Dermis blood vessel endothelial cell (primary cell): ENCODE results near the gene FES. TPM values are rescaled to one million over a fixed set of nuclear protein-coding genes. Genes with fewer than 3 reads are reported as not detected.

Source experiments
- DNase-seq: peaks from one replicate; pipeline ENCODE4 v3.0.0; 2010
- total RNA-seq: library from RNA; depleted of rRNA; stranded (reverse); fragments of >200 nt; gene quantifications from 2 replicates; pipeline ENCODE4 v1.2.3, GENCODE V29; 2014

The FES gene
- total RNA-seq, 1 donor from 2014 or later, result 134 TPM

- DNase-seq, result no peak
Observed at GRCh38 chr15:90877315-90877714, 7.0 kb upstream of the FES start.

- DNase-seq, result no peak
Observed at GRCh38 chr15:90877996-90878395, 6.3 kb upstream of the FES start.

DNA sequence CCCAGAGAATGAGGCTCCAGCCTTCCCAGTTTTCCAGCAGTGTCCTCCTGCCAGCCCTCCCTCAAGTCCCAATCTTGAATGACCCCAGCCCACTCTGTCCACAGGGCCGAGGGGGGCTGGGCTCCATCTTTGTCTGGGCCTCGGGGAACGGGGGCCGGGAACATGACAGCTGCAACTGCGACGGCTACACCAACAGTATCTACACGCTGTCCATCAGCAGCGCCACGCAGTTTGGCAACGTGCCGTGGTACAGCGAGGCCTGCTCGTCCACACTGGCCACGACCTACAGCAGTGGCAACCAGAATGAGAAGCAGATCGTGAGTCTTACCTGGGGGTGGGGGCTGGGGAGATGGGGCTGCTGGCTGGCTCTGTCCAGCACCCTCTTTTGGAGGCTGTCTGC is 5.6 kb upstream of the FES start:
- DNase-seq, result no peak

DNA sequence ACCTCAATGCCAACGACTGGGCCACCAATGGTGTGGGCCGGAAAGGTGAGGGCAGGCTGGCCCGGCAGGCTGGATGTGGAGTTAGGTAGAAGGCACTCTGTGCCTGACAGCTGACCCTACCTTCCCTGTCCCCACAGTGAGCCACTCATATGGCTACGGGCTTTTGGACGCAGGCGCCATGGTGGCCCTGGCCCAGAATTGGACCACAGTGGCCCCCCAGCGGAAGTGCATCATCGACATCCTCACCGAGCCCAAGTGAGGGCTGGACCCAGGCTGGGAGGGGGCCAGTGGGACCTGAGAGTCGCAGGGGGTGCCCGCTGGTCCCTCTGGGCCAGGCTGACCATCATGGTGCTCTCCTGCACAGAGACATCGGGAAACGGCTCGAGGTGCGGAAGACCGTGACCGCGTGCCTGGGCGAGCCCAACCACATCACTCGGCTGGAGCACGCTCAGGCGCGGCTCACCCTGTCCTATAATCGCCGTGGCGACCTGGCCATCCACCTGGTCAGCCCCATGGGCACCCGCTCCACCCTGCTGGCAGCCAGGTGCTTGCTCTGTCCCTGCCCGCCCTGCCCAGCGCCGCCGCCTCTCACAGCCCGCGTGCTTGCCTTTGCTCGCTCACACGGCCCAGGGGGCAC is 4.5 kb upstream of the FES start:
- no peak for DNase-seq

GRCh38 chr15:90880381-90881145 is 3.7 kb upstream of the FES start:
- DNase-seq, result no peak

- no peak for DNase-seq
Observed at GRCh38 chr15:90881181-90881977, 2.9 kb upstream of the FES start.

- no peak for DNase-seq
Observed at GRCh38 chr15:90881978-90882721, 2.2 kb upstream of the FES start.

GRCh38 chr15:90882781-90883525 is 1.4 kb upstream of the FES start:
- no peak for DNase-seq

GRCh38 chr15:90883526-90883975 is 753 bp upstream of the FES start:
- peak; percentile 36 for DNase-seq

DNA sequence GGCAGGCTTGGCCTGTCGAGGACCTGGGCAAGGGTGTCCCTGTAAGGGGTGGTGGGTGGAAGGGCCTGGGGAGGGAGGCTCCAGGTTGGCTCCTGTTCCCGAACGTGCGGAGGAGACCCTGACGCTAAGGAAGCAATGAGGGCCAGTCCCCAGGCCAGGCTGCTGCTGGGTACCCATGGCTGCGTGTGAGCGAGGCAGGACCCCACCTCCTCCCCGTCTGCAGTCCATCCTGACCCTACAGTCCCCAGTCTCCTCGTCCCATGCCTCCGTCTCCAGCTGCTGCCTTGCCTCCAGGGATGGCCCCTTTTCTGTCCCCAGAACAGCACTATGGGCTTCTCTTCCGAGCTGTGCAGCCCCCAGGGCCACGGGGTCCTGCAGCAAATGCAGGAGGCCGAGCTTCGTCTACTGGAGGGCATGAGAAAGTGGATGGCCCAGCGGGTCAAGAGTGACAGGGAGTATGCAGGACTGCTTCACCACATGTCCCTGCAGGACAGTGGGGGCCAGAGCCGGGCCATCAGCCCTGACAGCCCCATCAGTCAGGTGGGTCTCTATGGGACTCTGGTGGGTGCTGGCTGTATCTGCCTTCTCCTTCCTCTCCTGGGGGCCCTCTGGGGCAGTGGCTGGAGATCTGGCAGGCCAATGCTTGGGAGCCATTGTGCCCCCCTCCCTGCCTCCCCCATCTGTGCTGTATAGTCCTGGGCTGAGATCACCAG is 571 bp downstream of the FES start:
- DNase-seq, result peak; percentile 27

DNA sequence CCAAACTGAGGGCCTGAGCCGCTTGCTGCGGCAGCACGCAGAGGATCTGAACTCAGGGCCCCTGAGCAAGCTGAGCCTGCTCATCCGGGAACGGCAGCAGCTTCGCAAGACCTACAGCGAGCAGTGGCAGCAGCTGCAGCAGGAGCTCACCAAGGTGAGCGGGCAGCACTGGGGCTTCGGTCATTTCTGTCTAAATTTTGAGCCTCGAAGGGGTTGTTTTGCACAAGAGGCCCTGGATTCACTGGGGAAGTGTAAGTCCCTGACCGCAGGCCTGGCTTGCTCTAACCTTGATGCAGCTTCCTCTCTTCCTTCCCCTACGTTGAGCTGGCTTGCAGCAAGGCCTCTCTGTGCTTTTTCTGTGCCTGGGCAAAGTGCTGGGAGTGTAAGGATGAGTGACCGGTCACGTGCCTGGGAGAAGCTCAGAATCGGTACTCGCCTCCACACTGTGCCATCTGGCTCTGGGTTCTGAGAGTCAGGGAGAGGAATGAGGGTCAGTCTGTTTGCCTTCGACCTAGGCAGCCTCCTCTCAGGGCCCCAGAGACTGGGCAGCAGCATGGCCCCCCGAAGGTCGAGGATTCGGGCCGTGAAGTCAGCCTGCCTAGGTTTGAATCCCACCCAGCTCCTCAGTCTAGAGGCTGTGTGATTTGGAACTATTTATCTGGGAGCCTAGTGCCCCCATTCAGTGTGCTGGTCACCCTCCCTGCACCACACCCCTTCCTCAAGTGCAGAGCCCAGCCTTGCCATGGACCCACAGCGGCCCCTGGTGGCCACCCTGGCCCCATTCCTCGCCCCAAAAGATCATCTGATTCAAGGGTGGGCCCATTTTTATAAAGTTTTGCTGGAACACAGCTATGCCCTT is 1.4 kb downstream of the FES start:
- peak; percentile 85 for DNase-seq

DNA sequence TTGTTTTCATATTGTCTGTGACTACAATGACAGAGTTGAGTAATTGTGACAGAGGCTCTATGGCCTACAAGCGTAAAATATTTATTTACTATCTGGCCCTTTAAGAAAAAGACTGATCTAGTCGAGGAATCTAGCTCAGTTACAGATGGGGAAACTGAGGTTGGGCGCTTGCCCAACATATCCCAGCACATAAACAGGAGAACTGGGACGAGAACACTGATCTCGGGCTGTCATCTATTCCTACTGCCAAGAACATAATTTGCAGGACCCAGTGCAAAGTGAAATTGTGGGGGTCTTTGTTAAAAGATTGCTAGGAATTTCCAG is 1.9 kb downstream of the FES start:
- no peak for DNase-seq

GRCh38 chr15:90887037-90887481 is 2.8 kb downstream of the FES start:
- no peak for DNase-seq

GRCh38 chr15:90889313-90889730 is 5.0 kb downstream of the FES start:
- no peak for DNase-seq

GRCh38 chr15:90889736-90890456 is 5.6 kb downstream of the FES start:
- DNase-seq, result no peak

GRCh38 chr15:90890839-90891238 is 6.5 kb downstream of the FES start:
- no peak for DNase-seq

- DNase-seq, result no peak
Observed at GRCh38 chr15:90891346-90891949, 7.1 kb downstream of the FES start.

GRCh38 chr15:90892023-90892422 is 7.7 kb downstream of the FES start:
- no peak for DNase-seq

GRCh38 chr15:90892498-90893174 is 8.3 kb downstream of the FES start:
- no peak for DNase-seq
